ENCODE results near the gene GAGE10. TPM values are rescaled to one million over a fixed set of nuclear protein-coding genes. Genes with fewer than 3 reads are reported as not detected.
"Not testable (repeated sequence)": the region's sequence is repeated elsewhere in the genome, so short reads cannot be mapped to it uniquely, and the experiment has no call there.

Gene GAGE10
- total and polyA plus RNA-seq, 2 of the 4 experiments (the other 2 are of a cell fraction) = not detected

DNA sequence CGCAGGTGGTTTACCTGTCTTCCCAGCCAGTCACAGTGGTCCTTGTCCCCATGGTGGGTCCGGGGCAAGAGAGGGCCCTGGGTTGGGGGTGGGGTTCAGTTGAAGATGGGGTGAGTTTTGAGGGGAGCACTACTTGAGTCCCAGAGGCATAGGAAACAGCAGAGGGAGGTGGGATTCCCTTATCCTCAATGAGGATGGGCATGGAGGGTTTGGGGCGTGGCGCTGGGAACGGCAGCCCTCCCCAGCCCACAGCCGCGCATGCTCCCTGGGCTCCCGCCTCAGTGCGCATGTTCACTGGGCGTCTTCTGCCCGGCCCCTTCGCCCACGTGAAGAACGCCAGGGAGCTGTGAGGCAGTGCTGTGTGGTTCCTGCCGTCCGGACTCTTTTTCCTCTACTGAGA lies 18.3 kb downstream of the GAGE10 start, which contains the start of gene GAGE12J:
Gene GAGE12J, plus strand, starts transcription at position 301 of the 400 bp plus-strand sequence. CDS start 1,157 bp downstream, outside the sequence.
- H3K27ac ChIP-seq (ENCODE audit: insufficient read depth, low read length) = not testable (repeated sequence)

DNA sequence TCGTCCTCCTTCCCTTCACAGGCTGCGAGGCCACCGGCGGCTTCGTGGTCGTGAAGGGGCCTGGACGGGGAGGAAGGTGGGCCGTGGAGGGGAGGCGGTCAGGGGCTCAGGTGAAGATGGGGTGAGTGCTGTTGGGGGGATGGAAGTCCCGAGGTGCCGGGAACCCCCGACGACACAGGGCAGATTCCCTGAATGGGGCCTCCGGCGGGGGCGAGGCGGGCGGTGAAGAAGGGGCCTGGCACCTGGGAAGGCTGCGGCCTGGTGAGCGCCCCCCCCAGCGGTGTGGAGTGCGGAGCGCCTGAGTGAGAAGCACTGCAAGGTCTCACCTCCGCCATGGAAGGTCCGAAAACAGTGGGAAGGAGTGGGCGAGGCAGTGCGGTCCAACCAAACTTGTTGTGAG lies 18.8 kb downstream of the GAGE10 start:
- CTCF ChIA-PET; H3K4me3 ChIP-seq (ENCODE audit: insufficient read depth, low read depth, low read length); H3K56ac ChIP-seq (ENCODE audit: extremely low read depth, insufficient read depth, low read length); H3K4ac ChIP-seq (ENCODE audit: low read depth, low read length); H3K79me1 ChIP-seq (ENCODE audit: low read depth in 1 of 2, low read length in 2 of 2); DNase-seq; H3K9me3 ChIP-seq (ENCODE audit: control insufficient read depth, insufficient read depth, low read length); H2BK5ac ChIP-seq (ENCODE audit: low read depth, low read length, poor library complexity, severe bottlenecking); ATAC-seq (ENCODE audit: low read depth); H2AFZ ChIP-seq (replicated peaks; ENCODE audit: low read length, poor library complexity); H3K18ac ChIP-seq (ENCODE audit: low read depth, low read length); H2BK15ac ChIP-seq (ENCODE audit: low read depth, low read length); H3K4me1 ChIP-seq (ENCODE audit: control insufficient read depth, insufficient read depth, low read length); H4K20me1 ChIP-seq (ENCODE audit: insufficient read depth, low read length); BruUV-seq (replicated peaks); H3K14ac ChIP-seq (replicated peaks; ENCODE audit: low read depth, low read length); H3K9ac ChIP-seq (ENCODE audit: low read depth, low read length); in situ Hi-C loops (cut with MboI; ENCODE audit: low sequenced_read_pairs); H4K5ac ChIP-seq (ENCODE audit: low read depth, low read length); H3K36me3 ChIP-seq (ENCODE audit: control insufficient read depth, insufficient read depth, low read length); dilution Hi-C loops (cut with HindIII; ENCODE audit: low sequenced_read_pairs, unreplicated experiment); intact Hi-C loops (cut with micrococcal nuclease); H2AK9ac ChIP-seq (replicated peaks; ENCODE audit: low read depth, low read length, poor library complexity); H3K27ac ChIP-seq (ENCODE audit: insufficient read depth, low read length); H3K27me3 ChIP-seq (ENCODE audit: control insufficient read depth, insufficient read depth, low read length); H3K23ac ChIP-seq (ENCODE audit: low read depth, low read length); H2BK20ac ChIP-seq (ENCODE audit: low read depth, low read length); H2AK5ac ChIP-seq (ENCODE audit: low read depth, low read length); H3K4me2 ChIP-seq (ENCODE audit: low read depth, low read length); H4K91ac ChIP-seq (ENCODE audit: insufficient read depth, low read depth, low read length); H4K8ac ChIP-seq (ENCODE audit: low read depth in 2 of 2, low read length in 2 of 2); H2BK120ac ChIP-seq (ENCODE audit: low read depth, low read length); H3K9me1 ChIP-seq (ENCODE audit: insufficient read depth, low read length); POLR2A ChIA-PET (ENCODE audit: unreplicated experiment): not testable (repeated sequence)
- WGBS, 2 experiments (ENCODE audit: extremely low coverage in 2 of 2, insufficient read length in 1 of 2) = no CpG with 5 or more reads among the region's 27 CpGs

More for the DNA sequence above, 18.3 kb downstream of the GAGE10 start, which contains the start of gene GAGE12J:
- intact Hi-C loops (cut with micrococcal nuclease); POLR2A ChIA-PET (ENCODE audit: unreplicated experiment); H2BK20ac ChIP-seq (ENCODE audit: low read depth, low read length); H2BK5ac ChIP-seq (ENCODE audit: low read depth, low read length, poor library complexity, severe bottlenecking); H3K14ac ChIP-seq (replicated peaks; ENCODE audit: low read depth, low read length); dilution Hi-C loops (cut with HindIII; ENCODE audit: low sequenced_read_pairs, unreplicated experiment); ATAC-seq (ENCODE audit: low read depth); H3K23ac ChIP-seq (ENCODE audit: low read depth, low read length); H3K56ac ChIP-seq (ENCODE audit: extremely low read depth, insufficient read depth, low read length); H2AK9ac ChIP-seq (replicated peaks; ENCODE audit: low read depth, low read length, poor library complexity); H4K8ac ChIP-seq (ENCODE audit: low read depth in 2 of 2, low read length in 2 of 2); DNase-seq; H2AFZ ChIP-seq (replicated peaks; ENCODE audit: low read length, poor library complexity); H4K20me1 ChIP-seq (ENCODE audit: insufficient read depth, low read length); H3K4ac ChIP-seq (ENCODE audit: low read depth, low read length); H3K9ac ChIP-seq (ENCODE audit: low read depth, low read length); H2BK15ac ChIP-seq (ENCODE audit: low read depth, low read length); CTCF ChIA-PET; H3K18ac ChIP-seq (ENCODE audit: low read depth, low read length); H3K4me1 ChIP-seq (ENCODE audit: control insufficient read depth, insufficient read depth, low read length); H3K4me2 ChIP-seq (ENCODE audit: low read depth, low read length); H4K5ac ChIP-seq (ENCODE audit: low read depth, low read length); H3K9me1 ChIP-seq (ENCODE audit: insufficient read depth, low read length); in situ Hi-C loops (cut with MboI; ENCODE audit: low sequenced_read_pairs); H3K36me3 ChIP-seq (ENCODE audit: control insufficient read depth, insufficient read depth, low read length); H3K79me1 ChIP-seq (ENCODE audit: low read depth in 1 of 2, low read length in 2 of 2); H2BK120ac ChIP-seq (ENCODE audit: low read depth, low read length); H2AK5ac ChIP-seq (ENCODE audit: low read depth, low read length); H3K4me3 ChIP-seq (ENCODE audit: insufficient read depth, low read depth, low read length); H4K91ac ChIP-seq (ENCODE audit: insufficient read depth, low read depth, low read length); BruUV-seq (replicated peaks); H3K9me3 ChIP-seq (ENCODE audit: control insufficient read depth, insufficient read depth, low read length); H3K27me3 ChIP-seq (ENCODE audit: control insufficient read depth, insufficient read depth, low read length): not testable (repeated sequence)
- no CpG with 5 or more reads among the region's 16 CpGs for WGBS, 2 experiments (ENCODE audit: extremely low coverage in 2 of 2, insufficient read length in 1 of 2)

Data from IMR-90 (cell line).